Measurements from ENCODE around the gene PIF1. TPM values are rescaled to one million over a fixed set of nuclear protein-coding genes. Genes with fewer than 3 reads are reported as not detected.
"Not testable (repeated sequence)": the region's sequence is repeated elsewhere in the genome, so short reads cannot be mapped to it uniquely, and the experiment has no call there.

PIF1 gene
- total and polyA plus RNA-seq, 2 donors, result 3.1 to 4.1 TPM

DNA sequence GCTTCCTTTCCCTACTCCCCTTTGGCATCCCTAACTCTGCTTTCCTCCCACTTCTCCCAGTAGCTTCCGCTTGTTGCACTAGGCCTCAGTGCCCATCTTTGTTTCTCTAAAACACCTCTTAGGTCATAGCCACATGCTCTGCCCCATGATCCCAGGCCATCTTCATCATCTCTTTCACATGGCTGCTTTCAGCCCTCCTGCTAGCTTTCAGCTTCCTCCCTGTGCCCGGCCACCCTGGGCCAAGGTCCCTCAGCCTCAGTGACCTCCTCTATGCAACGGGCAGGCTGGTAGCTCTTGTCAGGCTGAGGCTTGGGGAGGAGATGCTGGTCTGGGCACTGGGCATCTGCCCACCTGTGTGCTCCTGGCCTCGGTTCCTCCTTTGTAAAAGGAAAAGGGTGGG is 18.5 kb upstream of the PIF1 start:
- WGBS, result 49% methylated on average over 4 of the region's 4 CpGs
- Histone ChIP-seq H3K36me3 (ENCODE audit: insufficient read depth) (no peaks in the 10 kb centered on the region), H3K4me3 (ENCODE audit: low read depth, low read length) (no peak overlapping the region), H3K27ac (ENCODE audit: low read depth) (no peak overlapping the region), H3K4me1 (ENCODE audit: insufficient read depth) (peaks cover 4% of the 10 kb centered on the region)
- DNase-seq (ENCODE audit: extremely low spot score), result no peak

DNA sequence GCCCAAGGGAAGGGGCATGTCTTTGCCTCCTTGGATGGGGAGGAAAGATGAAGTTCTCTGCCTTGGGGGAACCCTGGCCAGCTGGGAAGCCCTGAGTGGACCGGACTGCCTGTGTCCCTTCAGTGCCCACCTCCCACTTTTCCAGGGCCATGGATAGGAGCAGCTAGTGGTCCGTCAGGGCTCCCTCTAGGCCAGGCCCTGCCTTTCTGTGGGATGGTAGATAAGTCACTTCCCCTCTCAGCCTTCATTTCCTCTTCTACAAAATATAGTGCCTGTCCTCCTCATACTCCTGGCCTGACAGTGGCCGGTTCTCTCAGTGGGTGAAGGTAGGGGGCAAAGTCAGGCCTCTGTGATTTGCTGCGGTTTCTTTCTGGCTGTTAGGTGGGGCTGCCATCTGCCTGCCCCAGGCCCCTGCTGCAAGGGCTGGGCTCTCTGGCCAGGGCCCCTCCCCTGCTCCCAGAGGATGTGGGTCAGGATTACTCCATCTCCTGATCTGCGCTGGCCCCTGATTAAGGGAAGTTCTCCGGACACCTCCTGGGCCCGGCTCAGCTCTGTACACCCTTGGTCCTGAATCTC is 17.6 kb upstream of the PIF1 start:
- Histone ChIP-seq H3K4me1 (ENCODE audit: insufficient read depth) (peaks cover 4% of the 10 kb centered on the region), H3K36me3 (ENCODE audit: insufficient read depth) (no peaks in the 10 kb centered on the region), H3K27ac (ENCODE audit: low read depth) (peak overlapping the region; percentile 90), H3K4me3 (ENCODE audit: low read depth, low read length) (peak overlapping the region; percentile 89)
- 14% methylated on average over 7 of the region's 7 CpGs for WGBS
- no peak for DNase-seq (ENCODE audit: extremely low spot score)

DNA sequence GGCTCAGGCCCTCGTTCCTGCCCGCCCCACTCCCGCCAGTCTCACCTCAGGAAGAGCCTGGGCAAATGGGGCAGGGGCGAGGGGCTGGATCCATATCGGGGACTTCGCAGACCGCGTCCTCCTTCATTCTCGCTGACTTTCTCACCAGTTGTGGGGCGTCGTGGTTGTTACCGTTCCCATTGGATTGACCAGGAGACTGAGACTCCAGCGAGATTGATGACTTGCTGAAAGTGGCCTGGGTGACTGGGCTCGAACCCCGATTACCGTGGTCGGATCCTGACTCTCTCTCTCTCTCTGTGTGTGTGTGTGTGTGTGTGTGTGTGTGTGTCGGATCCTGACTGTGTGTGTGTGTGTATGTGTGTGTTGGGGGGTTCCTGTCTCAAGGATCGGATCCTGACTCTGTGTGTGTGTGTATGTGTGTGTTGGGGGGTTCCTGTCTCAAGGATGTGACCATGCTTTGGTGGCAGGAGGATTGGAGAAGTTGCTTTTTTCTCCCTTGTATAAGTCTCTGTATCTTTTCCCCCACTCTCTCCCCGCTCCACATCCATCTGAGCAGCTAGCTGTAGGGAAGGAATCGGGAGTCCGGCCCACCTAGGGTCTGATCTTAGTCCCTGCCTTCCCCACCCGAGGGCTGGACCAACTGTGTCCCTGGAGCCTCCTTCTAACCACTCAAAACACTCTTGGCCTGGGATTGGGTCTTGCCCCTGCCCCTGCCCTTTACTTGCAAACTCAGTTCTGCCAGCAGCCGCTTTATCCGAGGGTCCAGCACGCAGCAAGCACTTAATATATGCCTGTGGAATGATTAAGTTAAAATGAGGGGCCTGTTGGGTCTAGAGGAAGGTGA is 16.9 kb upstream of the PIF1 start:
- no peaks in the 10 kb centered on the region for H3K36me3 ChIP-seq (ENCODE audit: insufficient read depth)
- DNase-seq (ENCODE audit: extremely low spot score), result no peak
- 6% methylated on average over 26 of the region's 26 CpGs for WGBS
- peak overlapping the region; percentile 90 for H3K27ac ChIP-seq (ENCODE audit: low read depth)
- H3K4me1 ChIP-seq (ENCODE audit: insufficient read depth), result peaks cover 4% of the 10 kb centered on the region
- H3K4me3 ChIP-seq (ENCODE audit: low read depth, low read length), result peak overlapping the region; percentile 89

DNA sequence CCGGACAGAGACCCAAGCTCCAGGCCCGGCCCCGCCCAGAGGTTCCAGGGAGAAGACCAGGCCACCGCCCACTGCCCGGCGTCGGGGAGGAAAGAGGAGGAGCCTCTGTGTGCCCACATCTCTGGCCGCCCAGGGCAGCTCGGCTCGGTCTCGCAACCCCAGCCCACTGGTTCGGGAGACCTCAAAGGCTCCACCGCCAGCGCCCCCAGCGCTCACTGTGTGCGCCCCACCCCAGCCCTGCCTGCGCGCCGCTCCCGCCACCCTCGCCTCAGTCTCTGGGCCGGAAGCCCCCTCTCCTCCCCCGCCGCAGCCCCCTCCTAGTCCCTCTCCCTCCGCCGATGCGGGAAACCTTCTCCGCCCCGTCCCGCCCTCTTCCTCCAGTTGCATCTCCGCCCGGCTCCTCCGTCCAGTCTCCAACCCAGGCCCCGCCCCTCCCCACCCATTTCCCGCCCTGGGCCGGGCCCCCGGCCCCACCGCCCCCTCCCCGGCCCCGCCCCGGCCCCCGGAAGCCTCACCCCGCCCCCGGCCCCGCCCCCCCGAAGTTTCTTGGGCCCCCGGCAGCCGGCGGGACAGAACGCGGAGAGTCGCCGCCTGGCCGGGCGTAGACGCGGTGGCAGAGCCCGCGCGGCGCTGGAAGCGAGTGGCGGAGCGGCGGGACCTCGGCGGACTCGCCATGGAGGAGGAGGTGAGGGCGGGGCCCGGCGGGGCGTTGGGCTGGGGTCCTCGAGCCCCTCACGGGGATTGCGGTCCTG is 16.1 kb upstream of the PIF1 start, which contains the start of gene PLEKHO2:
Gene PLEKHO2 (plus strand): TSS at position 572 of the 752 bp plus-strand sequence. CDS start 102 bp downstream, at position 674.
- peak; percentile 95 for DNase-seq (ENCODE audit: extremely low spot score)
- H3K36me3 ChIP-seq (ENCODE audit: insufficient read depth), result no peaks in the 10 kb centered on the region
- WGBS, result 2% methylated on average over 75 of the region's 75 CpGs
- peak within 1 kb of the TSS; percentile 89 for H3K4me3 ChIP-seq (ENCODE audit: low read depth, low read length)
- peaks cover 4% of the 10 kb centered on the region for H3K4me1 ChIP-seq (ENCODE audit: insufficient read depth)
- peak within 1 kb of the TSS; percentile 94 for H3K27ac ChIP-seq (ENCODE audit: low read depth)

DNA sequence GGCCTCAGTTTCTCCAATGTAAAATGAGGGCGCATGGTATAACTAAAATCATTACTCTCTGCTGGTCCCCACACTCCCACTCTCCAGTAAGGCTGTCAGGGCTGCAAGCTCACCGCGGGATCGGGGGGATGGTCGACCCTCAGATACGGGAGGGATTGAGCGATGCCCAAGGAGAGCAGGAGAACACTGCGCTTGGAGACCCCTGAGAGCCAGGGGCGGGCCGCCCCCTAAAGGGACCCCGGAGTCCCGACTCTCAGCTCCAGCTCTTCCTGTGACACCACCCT is 15.6 kb upstream of the PIF1 start:
- Histone ChIP-seq H3K27ac (ENCODE audit: low read depth) (peak overlapping the region; percentile 94), H3K4me1 (ENCODE audit: insufficient read depth) (peaks cover 4% of the 10 kb centered on the region), H3K4me3 (ENCODE audit: low read depth, low read length) (peak overlapping the region; percentile 89), H3K36me3 (ENCODE audit: insufficient read depth) (no peaks in the 10 kb centered on the region)
- DNase-seq (ENCODE audit: extremely low spot score), result no peak
- WGBS, result under 1% methylated on average over 12 of the region's 12 CpGs

DNA sequence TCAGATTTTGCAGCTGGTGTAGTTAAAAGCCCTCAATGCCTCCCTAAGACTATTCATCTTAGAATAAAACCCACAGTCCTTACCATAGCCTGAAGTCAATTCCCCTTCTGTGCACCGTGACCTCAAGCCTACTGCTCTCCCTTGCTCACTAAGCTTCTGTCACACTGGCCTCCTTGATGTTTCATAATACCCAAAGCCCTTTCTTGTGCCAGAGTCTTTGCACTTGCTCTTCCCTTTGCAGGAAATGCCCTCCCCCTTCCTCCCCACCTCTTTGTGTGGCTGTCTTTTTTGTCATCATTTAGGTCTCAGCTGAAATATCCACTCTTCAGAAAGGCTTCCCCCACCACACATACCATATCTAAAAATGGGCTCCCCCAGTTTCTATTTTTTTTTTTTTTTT is 12.1 kb upstream of the PIF1 start:
- Histone ChIP-seq H3K4me3 (ENCODE audit: low read depth, low read length) (no peak overlapping the region), H3K36me3 (ENCODE audit: insufficient read depth) (no peaks in the 10 kb centered on the region), H3K27ac (ENCODE audit: low read depth) (no peak overlapping the region), H3K4me1 (ENCODE audit: insufficient read depth) (no peaks in the 10 kb centered on the region)
- WGBS, result 78% methylated on average over 1 of the region's 1 CpG
- no peak for DNase-seq (ENCODE audit: extremely low spot score)

DNA sequence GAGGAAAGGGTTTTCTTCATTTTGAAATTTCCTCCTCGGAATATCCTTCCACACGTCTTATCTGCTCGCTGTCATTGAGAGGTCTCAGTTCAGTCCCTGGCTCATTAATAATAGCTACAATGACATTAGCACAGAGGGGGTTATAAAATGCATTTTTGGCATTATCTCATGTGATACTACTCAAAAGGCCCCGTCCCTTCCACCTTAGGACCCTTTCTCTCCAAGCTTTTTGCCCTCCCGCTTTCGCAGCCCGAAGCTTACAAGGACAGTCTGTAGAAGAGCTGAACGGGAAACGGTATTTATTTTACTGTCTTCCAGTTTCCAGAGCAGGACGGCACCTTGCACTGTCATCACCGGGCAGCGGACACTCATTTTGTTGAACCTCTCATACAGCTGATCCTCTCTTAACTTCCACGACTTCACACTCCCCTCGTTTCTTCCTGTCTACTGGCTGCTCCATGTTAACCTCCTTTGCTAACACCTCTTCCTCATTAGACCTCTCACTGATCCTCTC is 10.6 kb upstream of the PIF1 start:
- Histone ChIP-seq H3K4me3 (ENCODE audit: low read depth, low read length) (no peak overlapping the region), H3K4me1 (ENCODE audit: insufficient read depth) (no peaks in the 10 kb centered on the region), H3K27ac (ENCODE audit: low read depth) (no peak overlapping the region), H3K36me3 (ENCODE audit: insufficient read depth) (no peaks in the 10 kb centered on the region)
- no peak for DNase-seq (ENCODE audit: extremely low spot score)
- WGBS, result 34% methylated on average over 14 of the region's 14 CpGs

DNA sequence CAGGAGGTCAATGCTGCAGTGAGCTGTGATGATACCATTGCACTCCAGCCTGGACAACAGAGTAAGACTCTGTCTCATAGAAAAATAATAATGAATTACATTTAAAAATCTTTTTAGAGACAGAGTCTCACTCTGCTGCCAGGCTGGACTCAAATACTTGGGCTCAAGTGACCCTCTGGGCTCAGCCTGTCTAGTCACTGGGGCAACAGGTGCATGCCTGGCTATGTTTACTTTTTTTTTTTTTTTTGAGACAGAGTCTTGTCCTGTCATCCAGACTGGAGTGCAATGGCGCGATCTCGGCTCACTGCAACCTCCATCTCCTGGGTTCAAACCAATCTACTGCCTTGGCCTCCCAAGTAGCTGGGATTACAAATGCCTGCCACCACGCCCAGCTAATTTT is 8.2 kb upstream of the PIF1 start:
- H3K27ac ChIP-seq (ENCODE audit: low read depth), result no peak overlapping the region
- H3K36me3 ChIP-seq (ENCODE audit: insufficient read depth), result no peaks in the 10 kb centered on the region
- H3K4me1 ChIP-seq (ENCODE audit: insufficient read depth), result no peaks in the 10 kb centered on the region
- DNase-seq (ENCODE audit: extremely low spot score), result no peak
- H3K4me3 ChIP-seq (ENCODE audit: low read depth, low read length), result no peak overlapping the region
- 94% methylated on average over 4 of the region's 4 CpGs for WGBS

DNA sequence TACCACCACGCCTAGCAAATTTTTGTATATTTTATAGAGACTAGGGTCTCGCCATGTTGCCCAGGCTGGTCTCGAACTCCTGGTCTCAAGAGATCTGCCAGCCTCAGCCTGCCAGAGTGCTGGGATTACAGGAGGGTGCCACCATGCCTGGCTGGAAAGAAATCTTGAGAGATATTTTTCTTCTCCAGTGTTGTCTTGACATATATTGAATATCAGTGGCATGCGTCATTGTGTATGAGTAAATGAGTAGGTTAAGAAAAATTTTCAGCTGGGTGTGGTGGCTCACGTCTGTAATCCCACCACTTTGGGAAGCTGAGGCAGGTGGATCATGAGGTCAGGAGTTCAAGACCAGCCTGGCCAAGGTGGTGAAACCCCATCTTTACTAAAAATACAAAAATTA is 3.5 kb upstream of the PIF1 start:
- Histone ChIP-seq H3K4me1 (ENCODE audit: insufficient read depth) (no peaks in the 10 kb centered on the region), H3K4me3 (ENCODE audit: low read depth, low read length) (no peak overlapping the region), H3K36me3 (ENCODE audit: insufficient read depth) (no peaks in the 10 kb centered on the region), H3K27ac (ENCODE audit: low read depth) (no peak overlapping the region)
- no peak for DNase-seq (ENCODE audit: extremely low spot score)
- 92% methylated on average over 5 of the region's 5 CpGs for WGBS

DNA sequence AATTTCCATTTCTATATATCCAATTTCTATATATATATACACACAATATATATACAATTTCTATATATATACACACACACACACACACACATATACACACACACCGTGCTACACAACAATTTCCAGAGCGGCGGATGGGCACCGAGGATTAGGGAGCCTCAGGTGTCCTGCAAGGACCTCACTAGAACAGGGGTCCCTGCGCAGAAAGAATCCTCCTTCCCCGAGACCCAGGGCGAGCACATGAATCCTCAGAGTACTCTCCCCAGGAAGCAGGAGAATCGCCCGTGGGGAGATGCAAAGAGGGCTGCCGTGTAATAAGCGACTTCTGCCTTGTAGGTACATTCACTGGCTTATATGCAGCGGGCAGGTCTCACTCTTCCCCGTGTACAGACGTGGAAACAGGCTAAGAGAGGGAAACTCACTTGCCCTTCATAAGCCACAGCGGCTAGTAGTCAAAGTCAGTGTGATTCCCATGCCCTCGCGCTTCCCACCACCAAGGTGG is 467 bp downstream of the PIF1 start:
- Histone ChIP-seq H3K4me3 (ENCODE audit: low read depth, low read length) (peak overlapping the region; percentile 8), H3K27ac (ENCODE audit: low read depth) (no peak overlapping the region), H3K4me1 (ENCODE audit: insufficient read depth) (no peaks in the 10 kb centered on the region), H3K36me3 (ENCODE audit: insufficient read depth) (no peaks in the 10 kb centered on the region)
- 3% methylated on average over 17 of the region's 17 CpGs for WGBS
- DNase-seq (ENCODE audit: extremely low spot score), result no peak

DNA sequence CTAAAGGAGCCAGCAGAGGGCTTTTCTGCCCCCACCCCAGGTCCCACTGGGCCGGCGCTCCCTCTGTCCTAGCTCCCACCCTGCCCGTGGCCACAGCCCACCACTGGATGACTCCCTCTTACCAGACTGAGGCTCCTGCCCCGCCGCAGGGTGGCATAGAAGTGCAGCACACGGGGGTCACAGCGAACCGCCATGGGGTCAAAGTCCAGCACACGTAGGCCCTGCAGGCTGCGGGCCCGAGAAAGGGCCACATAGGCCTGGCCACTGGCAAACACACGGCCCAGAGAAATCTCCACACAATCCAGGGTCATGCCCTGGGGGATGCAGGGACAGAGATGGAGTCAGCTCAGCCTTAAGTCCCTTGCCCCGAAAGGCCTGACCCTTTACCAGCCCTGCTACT is 9.0 kb downstream of the PIF1 start:
- 95% methylated on average over 13 of the region's 13 CpGs for WGBS
- DNase-seq (ENCODE audit: extremely low spot score), result no peak
- Histone ChIP-seq H3K36me3 (ENCODE audit: insufficient read depth) (no peaks in the 10 kb centered on the region), H3K27ac (ENCODE audit: low read depth) (no peak overlapping the region), H3K4me3 (ENCODE audit: low read depth, low read length) (no peak overlapping the region), H3K4me1 (ENCODE audit: insufficient read depth) (no peaks in the 10 kb centered on the region)

DNA sequence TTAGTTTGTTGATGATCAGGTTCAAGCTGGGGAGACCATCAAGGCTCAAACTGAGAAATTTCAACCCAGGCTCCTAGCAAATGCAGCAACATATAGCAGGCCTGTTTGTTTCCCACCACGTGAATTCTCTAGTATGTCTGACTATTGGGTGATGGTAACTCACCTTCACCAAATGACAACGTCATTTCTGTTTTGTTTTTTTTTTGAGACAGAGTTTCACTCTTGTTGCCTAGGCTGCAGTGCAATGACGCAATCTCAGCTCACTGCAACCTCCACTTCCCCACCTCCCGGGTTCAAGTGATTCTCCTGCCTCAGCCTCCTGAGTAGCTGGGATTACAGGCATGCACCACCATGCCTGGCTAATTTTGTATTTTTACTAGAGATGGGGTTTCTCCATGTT is 10.5 kb downstream of the PIF1 start:
- H3K27ac ChIP-seq (ENCODE audit: low read depth); DNase-seq (ENCODE audit: extremely low spot score); H3K4me1 ChIP-seq (ENCODE audit: insufficient read depth); H3K4me3 ChIP-seq (ENCODE audit: low read depth, low read length); H3K36me3 ChIP-seq (ENCODE audit: insufficient read depth): not testable (repeated sequence)
- WGBS, result 82% methylated on average over 4 of the region's 4 CpGs

DNA sequence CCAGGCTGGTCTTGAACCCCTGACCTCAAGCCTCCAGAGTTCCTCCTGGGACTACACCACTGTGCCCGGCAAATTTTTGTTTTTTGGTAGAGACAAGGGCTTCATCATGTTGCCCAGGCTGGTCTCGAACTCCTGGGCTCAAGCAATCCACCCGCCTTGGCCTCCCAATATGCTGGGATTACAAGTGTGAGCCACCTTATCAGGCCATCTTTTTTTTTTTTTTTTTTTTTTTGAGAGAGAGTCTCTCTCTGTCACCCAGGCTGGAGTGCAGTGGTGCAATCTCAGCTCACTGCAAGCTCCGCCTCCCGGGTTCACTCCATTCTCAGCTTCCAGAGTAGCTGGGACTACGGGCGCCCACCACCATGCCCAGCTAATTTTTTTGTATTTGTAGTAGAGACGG is 11.2 kb downstream of the PIF1 start:
- WGBS, result 94% methylated on average over 8 of the region's 8 CpGs
- H3K36me3 ChIP-seq (ENCODE audit: insufficient read depth), result not testable (repeated sequence)

More for the DNA sequence above, 11.2 kb downstream of the PIF1 start:
- H3K27ac ChIP-seq (ENCODE audit: low read depth); DNase-seq (ENCODE audit: extremely low spot score); H3K4me3 ChIP-seq (ENCODE audit: low read depth, low read length); H3K4me1 ChIP-seq (ENCODE audit: insufficient read depth): not testable (repeated sequence)

Data from urinary bladder (tissue), 4 donors.